ENCODE data around the gene OVOL2. TPM values are rescaled to one million over a fixed set of nuclear protein-coding genes. Genes with fewer than 3 reads are reported as not detected.

The OVOL2 gene
- total and polyA plus RNA-seq, 8 donors, result 5.8 to 10.5 (median 7.9) TPM

GRCh38 chr20:18050628-18051027, 7.1 kb downstream of the OVOL2 start:
- peaks cover 15 to 34% of the 10 kb centered on the region in 2 donors for H3K27me3 ChIP-seq
- no peaks in the 10 kb centered on the region for H3K9me3 ChIP-seq
- no peak overlapping the region for H3K4me3 ChIP-seq
- ATAC-seq (no peak), DNase-seq (no peak)
- peaks cover 0 to 6% of the 10 kb centered on the region in 2 donors for H3K4me1 ChIP-seq
- no peak overlapping the region for H3K27ac ChIP-seq
- no peaks in the 10 kb centered on the region for H3K36me3 ChIP-seq
- no peak for TF ChIP-seq CTCF (IDR thresholded peaks at IDR 0.05)
- intact Hi-C loops (cut with DNase I), result no loop called here

GRCh38 chr20:18048176-18048575, 9.5 kb downstream of the OVOL2 start:
- intact Hi-C loops (cut with DNase I), result no loop called here
- Histone ChIP-seq H3K4me3 (no peak overlapping the region), H3K9me3 (peaks cover 0 to 3% of the 10 kb centered on the region in 2 donors), H3K4me1 (no peaks in the 10 kb centered on the region), H3K27me3 (peaks cover 0 to 22% of the 10 kb centered on the region in 2 donors), H3K36me3 (no peaks in the 10 kb centered on the region), H3K27ac (no peak overlapping the region)
- no peak for ATAC-seq
- no peak for TF ChIP-seq CTCF (IDR thresholded peaks at IDR 0.05)
- no peak for DNase-seq

- intact Hi-C loops (cut with DNase I), result no loop called here
- Histone ChIP-seq H3K27ac (no peak overlapping the region), H3K9me3 (peaks cover 0 to 7% of the 10 kb centered on the region in 2 donors), H3K36me3 (no peaks in the 10 kb centered on the region), H3K4me1 (no peaks in the 10 kb centered on the region), H3K27me3 (peaks cover 0 to 17% of the 10 kb centered on the region in 2 donors), H3K4me3 (no peak overlapping the region)
- TF ChIP-seq CTCF (IDR thresholded peaks at IDR 0.05), result no peak
- ATAC-seq (peak; percentile 14), DNase-seq (no peak)
Measured at GRCh38 chr20:18046535-18046934, 11.2 kb downstream of the OVOL2 start.

- no peaks in the 10 kb centered on the region for H3K4me1 ChIP-seq
- DNase-seq, result no peak
- no peaks in the 10 kb centered on the region for H3K36me3 ChIP-seq
- H3K4me3 ChIP-seq, result no peak overlapping the region
- H3K27me3 ChIP-seq, result peaks cover 0 to 17% of the 10 kb centered on the region in 2 donors
- H3K9me3 ChIP-seq, result peaks cover 0 to 7% of the 10 kb centered on the region in 2 donors
- ATAC-seq, result no peak
- H3K27ac ChIP-seq, result no peak overlapping the region
- intact Hi-C loops (cut with DNase I), result no loop called here
- no peak for TF ChIP-seq CTCF (IDR thresholded peaks at IDR 0.05)
Measured at GRCh38 chr20:18042229-18042628, 15.5 kb downstream of the OVOL2 start.

DNA sequence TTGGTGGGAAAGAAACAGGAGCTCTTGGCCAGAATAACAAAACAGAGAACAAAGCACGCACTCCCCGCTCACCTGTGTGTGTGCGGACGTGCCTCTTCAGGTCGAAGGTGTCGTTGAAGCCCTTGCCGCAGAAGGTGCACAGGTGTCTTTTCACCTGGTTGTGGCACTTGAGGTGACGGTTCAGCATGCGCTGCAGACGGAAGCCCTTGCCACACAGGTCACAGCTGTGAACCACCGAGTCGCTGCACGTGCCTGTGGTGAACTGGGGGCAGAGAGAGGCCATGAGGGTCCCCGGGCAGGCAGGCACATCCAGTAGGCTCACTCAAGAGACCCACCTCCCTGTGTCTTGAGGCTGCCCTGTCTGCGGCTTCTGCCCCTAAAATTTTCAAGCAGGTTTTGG, 16.3 kb downstream of the OVOL2 start:
- peaks cover 0 to 7% of the 10 kb centered on the region in 2 donors for H3K9me3 ChIP-seq
- H3K36me3 ChIP-seq, result no peaks in the 10 kb centered on the region
- no peak overlapping the region for H3K4me3 ChIP-seq
- intact Hi-C loops (cut with DNase I), result no loop called here
- H3K4me1 ChIP-seq, result no peaks in the 10 kb centered on the region
- no peak for TF ChIP-seq CTCF (IDR thresholded peaks at IDR 0.05)
- H3K27ac ChIP-seq, result no peak overlapping the region
- H3K27me3 ChIP-seq, result peaks cover 0 to 17% of the 10 kb centered on the region in 2 donors
- no peak for ATAC-seq
- DNase-seq, result no peak
